Measurements from ENCODE around the gene PCDHGA7. TPM values are rescaled to one million over a fixed set of nuclear protein-coding genes. Genes with fewer than 3 reads are reported as not detected.
"Not testable (repeated sequence)": the region's sequence is repeated elsewhere in the genome, so short reads cannot be mapped to it uniquely, and the experiment has no call there.

PCDHGA7 gene
- 2.7 TPM for polyA plus RNA-seq (2013, experiment 1 of 2; ENCODE audit: insufficient read length)
- polyA plus RNA-seq (2013, experiment 2 of 2; ENCODE audit: insufficient read length), result 4.1 TPM

GRCh38 chr5:141382469-141383294, at the start of gene PCDHGA7:
Gene PCDHGA7 (plus strand): TSS chr5:141382742. CDS start chr5:141382900, 158 bp downstream.
- peak; percentile 55 for DNase-seq

- DNase-seq, result peak; percentile 62
Measured at GRCh38 chr5:141338538-141339306, 43.8 kb upstream of the PCDHGA7 start, which contains the start of gene PCDHGA2. Gene PCDHGA2 (plus strand): TSS chr5:141338760.

- DNase-seq, result not testable (repeated sequence)
Measured at GRCh38 chr5:141340781-141341354, 41.7 kb upstream of the PCDHGA7 start.

GRCh38 chr5:141342773-141343172, 39.8 kb upstream of the PCDHGA7 start:
- DNase-seq, result no peak

GRCh38 chr5:141343242-141343952, 39.1 kb upstream of the PCDHGA7 start, which contains the start of gene PCDHGA3:
Gene PCDHGA3 (plus strand): TSS chr5:141343829. CDS start chr5:141344034, 205 bp downstream.
- DNase-seq, result peak; percentile 54

GRCh38 chr5:141343953-141344463, 38.5 kb upstream of the PCDHGA7 start:
- no peak for DNase-seq

GRCh38 chr5:141345327-141345726, 37.2 kb upstream of the PCDHGA7 start:
- no peak for DNase-seq

- not testable (repeated sequence) for DNase-seq
Measured at GRCh38 chr5:141346017-141346416, 36.5 kb upstream of the PCDHGA7 start.

GRCh38 chr5:141349917-141350619, 32.5 kb upstream of the PCDHGA7 start, which contains the start of gene PCDHGB1:
Gene PCDHGB1 (plus strand): TSS chr5:141350099. CDS start chr5:141350261, 162 bp downstream.
- peak; percentile 69 for DNase-seq

- DNase-seq, result no peak
Measured at GRCh38 chr5:141351591-141351990, 31.0 kb upstream of the PCDHGA7 start.

- DNase-seq, result peak; percentile 26
Measured at GRCh38 chr5:141354900-141355469, 27.6 kb upstream of the PCDHGA7 start, which contains the start of gene PCDHGA4. Gene PCDHGA4 (plus strand): TSS chr5:141355021. CDS start chr5:141355108, 87 bp downstream.

GRCh38 chr5:141355641-141356040, 26.9 kb upstream of the PCDHGA7 start:
- DNase-seq, result no peak

GRCh38 chr5:141356133-141356532, 26.4 kb upstream of the PCDHGA7 start:
- no peak for DNase-seq

- no peak for DNase-seq
Measured at GRCh38 chr5:141356950-141357349, 25.6 kb upstream of the PCDHGA7 start.

GRCh38 chr5:141359790-141360426, 22.6 kb upstream of the PCDHGA7 start, which contains the start of gene PCDHGB2:
Gene PCDHGB2 (plus strand): TSS chr5:141359994. CDS start chr5:141360136, 142 bp downstream.
- peak; percentile 50 for DNase-seq

- DNase-seq, result no peak
Measured at GRCh38 chr5:141360685-141361084, 21.9 kb upstream of the PCDHGA7 start.

- DNase-seq, result no peak
Measured at GRCh38 chr5:141362719-141363118, 19.8 kb upstream of the PCDHGA7 start.

- DNase-seq, result peak; percentile 42
Measured at GRCh38 chr5:141363952-141364660, 18.4 kb upstream of the PCDHGA7 start, which contains the start of gene PCDHGA5. Gene PCDHGA5 (plus strand): TSS chr5:141364162. CDS start chr5:141364331, 169 bp downstream.
